HCT116 (cell line): ENCODE data around the gene NLRC5. TPM values are rescaled to one million over a fixed set of nuclear protein-coding genes. Genes with fewer than 3 reads are reported as not detected.

Source experiments
- ATAC-seq: fragments of 200-7000 bp; cut with Tn5 transposase; 2 replicates; pipeline ENCODE4 v1.9.1; 2020; ENCODE audit warnings: mild to moderate bottlenecking, moderate library complexity
- BruUV-seq: library from RNA; stranded (reverse); fragments of 400-500 nt; replicated peaks from 2 replicates; lab custom pipeline; 2021; lab: Mats Ljungman, UMichigan
- CTCF ChIA-PET: fragments of 300-600 bp; sonication (Branson Sonifier 250); formaldehyde crosslinking; loops from one replicate; lab custom pipeline; 2021; ENCODE audit warnings: antibody characterized with exemption; lab: Charles Lee
- POLR2A ChIA-PET: fragments of 300-600, 350-600 bp; sonication (Branson Sonifier 250); formaldehyde crosslinking; loops from one replicate; lab custom pipeline; 2021; ENCODE audit warnings: antibody characterized with exemption; lab: Charles Lee
- RAD21 ChIA-PET, 2 experiments: fragments of 300-600 bp; sonication (Branson Sonifier 250); formaldehyde crosslinking; loops; one replicate each; lab custom pipeline; 2023; ENCODE audit warnings: low total read pairs in 2 of 2; ENCODE audit not compliant: uncharacterized antibody in 2 of 2, unreplicated experiment in 2 of 2, low non-redundant PET in 1 of 2; lab: Charles Lee
- DNase-seq: peaks from one replicate; pipeline ENCODE4 v3.0.0-alpha.2; 2010; ENCODE audit warnings: low read depth, low spot score
- H2AFZ ChIP-seq: fragments of 200-600 bp; shearing (Covaris generic), sonication (generic); 2 replicates; pipeline ENCODE4 v1.6.1; 2017; ENCODE audit warnings: low read depth, mixed run types, mixed read lengths, antibody characterized with exemption, low read length; ENCODE audit not compliant: poor library complexity, severe bottlenecking
- H3K27ac ChIP-seq: 2 replicates; pipeline ENCODE4 v1.5.1; 2012; ENCODE audit warnings: low read depth, low read length
- H3K27me3 ChIP-seq: fragments of 200-600 bp; sonication (generic); 2 replicates; pipeline ENCODE4 v1.6.1; 2016; ENCODE audit warnings: mixed run types, low read length, mixed read lengths; ENCODE audit not compliant: insufficient read depth
- H3K36me3 ChIP-seq, 2 experiments: fragments of 200-500 bp in 1 of 2; fragments of 200-600 bp in 1 of 2; sonication (Bioruptor generic) in 1 of 2; sonication (generic) in 1 of 2; 2 replicates each; pipeline versions ENCODE4 v1.5.1 to v1.6.1; 2014 to 2016; ENCODE audit warnings: low read length in 2 of 2, inconsistent platforms in 1 of 2, mixed read lengths in 1 of 2, mixed run types in 1 of 2; ENCODE audit not compliant: insufficient read depth in 2 of 2, control insufficient read depth in 1 of 2
- H3K4me1 ChIP-seq, 2 experiments: fragments of 200-600 bp in 1 of 2; sonication (generic) in 1 of 2; 2 replicates each; pipeline versions ENCODE4 v1.5.1 to v1.6.1; 2012 to 2017; ENCODE audit warnings: low read length in 2 of 2, inconsistent platforms in 1 of 2, mild to moderate bottlenecking in 1 of 2, mixed read lengths in 1 of 2, mixed run types in 1 of 2, moderate library complexity in 1 of 2; ENCODE audit not compliant: insufficient read depth in 2 of 2, control insufficient read depth in 1 of 2
- H3K4me2 ChIP-seq: fragments of 200-600 bp; sonication (generic); 2 replicates; pipeline ENCODE4 v1.6.1; 2017; ENCODE audit warnings: mixed run types, low read length, mixed read lengths
- H3K4me3 ChIP-seq, 2 experiments: fragments of 200-600 bp in 1 of 2; sonication (generic) in 1 of 2; replicated peaks in 1 of 2; 2 replicates each; pipeline ENCODE4 v1.5.1; 2011 to 2016; ENCODE audit warnings: low read length in 2 of 2, control low read depth in 1 of 2, low read depth in 1 of 2, mild to moderate bottlenecking in 1 of 2, mixed read lengths in 1 of 2, mixed run types in 1 of 2
- H3K79me2 ChIP-seq: fragments of 200-600 bp; sonication (generic); 2 replicates; pipeline ENCODE4 v1.6.1; 2017; ENCODE audit warnings: mild to moderate bottlenecking, mixed run types, low read length, moderate library complexity, mixed read lengths; ENCODE audit not compliant: insufficient read depth
- H3K9ac ChIP-seq: fragments of 200-600 bp; sonication (generic); 2 replicates; pipeline ENCODE4 v1.6.1; 2016; ENCODE audit warnings: low read length, mixed read lengths
- H3K9me2 ChIP-seq: fragments of 200-600 bp; sonication (generic), shearing (Covaris generic); 2 replicates; pipeline ENCODE4 v1.6.1; 2017; ENCODE audit warnings: mixed run types, mild to moderate bottlenecking, moderate library complexity; ENCODE audit not compliant: insufficient read depth
- H3K9me3 ChIP-seq, 2 experiments: fragments of 200-500 bp in 1 of 2; fragments of 200-600 bp in 1 of 2; sonication (Bioruptor generic) in 1 of 2; sonication (generic) in 1 of 2; 2 replicates each; pipeline ENCODE4 v1.6.1; 2014 to 2017; ENCODE audit warnings: low read length in 2 of 2, mixed read lengths in 2 of 2, inconsistent platforms in 1 of 2, low read depth in 1 of 2, mild to moderate bottlenecking in 1 of 2, mixed run types in 1 of 2, moderate library complexity in 1 of 2; ENCODE audit not compliant: control insufficient read depth in 1 of 2, insufficient read depth in 1 of 2
- H4K20me1 ChIP-seq: fragments of 200-600 bp; sonication (generic), shearing (Covaris generic); 2 replicates; pipeline ENCODE4 v1.6.1; 2017; ENCODE audit warnings: mixed run types, mild to moderate bottlenecking, moderate library complexity; ENCODE audit not compliant: insufficient read depth
- ATF3 ChIP-seq: IDR thresholded peaks from 2 replicates; pipeline ENCODE4 v1.6.1; 2012
- CEBPB ChIP-seq: IDR thresholded peaks from 2 replicates; pipeline ENCODE4 v1.6.1; 2012; ENCODE audit warnings: low read depth
- EGR1 ChIP-seq: IDR thresholded peaks from 2 replicates; pipeline ENCODE4 v1.6.1; 2012; ENCODE audit warnings: low read depth
- FOSL1 ChIP-seq: IDR thresholded peaks from 2 replicates; pipeline ENCODE4 v1.6.1; 2012; ENCODE audit warnings: low read depth
- RAD21 ChIP-seq: IDR thresholded peaks from 2 replicates; pipeline ENCODE4 v1.6.1; 2012; ENCODE audit warnings: low read depth, mild to moderate bottlenecking
- SP1 ChIP-seq: IDR thresholded peaks from 2 replicates; pipeline ENCODE4 v1.6.1; 2012; ENCODE audit warnings: low read depth
- ZNF274 ChIP-seq: fragments of 200-500 bp; sonication (Bioruptor generic); IDR thresholded peaks from 2 replicates; pipeline ENCODE4 v1.6.1; 2014; ENCODE audit warnings: mild to moderate bottlenecking, low read depth, low read length, inconsistent platforms
- intact Hi-C: fragments of 100-400 bp; cut with micrococcal nuclease; formaldehyde crosslinking; loops from 2 replicates; pipeline ENCODE4 v1.10.0; 2022
- total RNA-seq: library from RNA; stranded (reverse); gene quantifications from one replicate; pipeline ENCODE4 v1.2.1, GENCODE V29; 2021; ENCODE audit not compliant: unreplicated experiment
- TF ChIP-seq, protein P1 (sequence below): IDR thresholded peaks from 2 replicates; pipeline ENCODE4 v1.6.1; 2012; ENCODE audit warnings: low read depth
- TF ChIP-seq, protein P2 (sequence below), 3 experiments: fragments of 200-600 bp in 1 of 3; sonication (generic) in 1 of 3; IDR thresholded peaks in 2 of 3; conservative IDR thresholded peaks in 1 of 3; 2 replicates each; pipeline ENCODE4 v1.5.1; 2012 to 2017; ENCODE audit warnings: low read depth in 2 of 3, low read length in 2 of 3, antibody characterized with exemption in 1 of 3, borderline replicate concordance in 1 of 3, control low read depth in 1 of 3, mild to moderate bottlenecking in 1 of 3, mixed read lengths in 1 of 3, mixed run types in 1 of 3, moderate library complexity in 1 of 3; ENCODE audit not compliant: insufficient read depth in 1 of 3
- TF ChIP-seq, protein P3 (sequence below): IDR thresholded peaks from 2 replicates; pipeline ENCODE4 v1.6.1; 2012

The NLRC5 gene
- total RNA-seq, 1 experiment from 2014 or later: 10.4 TPM

DNA sequence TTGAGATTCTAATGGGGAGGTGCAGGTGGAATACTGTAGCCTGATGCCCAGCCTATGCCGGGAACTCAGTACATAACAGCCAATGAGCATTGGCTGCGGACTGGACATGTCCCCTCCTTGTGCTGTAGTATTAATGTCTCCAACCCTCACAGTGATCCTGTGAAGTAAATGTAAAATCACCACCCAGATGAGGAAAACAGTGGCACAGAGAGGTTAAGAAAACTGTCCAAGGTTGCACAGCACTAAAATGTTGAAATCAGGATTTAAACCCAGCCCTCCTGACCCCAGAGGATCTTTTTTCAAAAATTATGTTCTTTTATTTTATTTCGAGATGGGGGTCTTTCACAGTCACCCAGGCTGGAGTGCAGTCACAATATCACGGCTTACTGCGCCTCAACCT is 7.9 kb downstream of the NLRC5 start:
- RAD21 ChIA-PET: no interaction called here
- H2AFZ ChIP-seq: no peak overlapping the region

GRCh38 chr16:56997931-56998330 is 8.6 kb downstream of the NLRC5 start:
- Histone ChIP-seq H3K4me1 (peaks cover 0 to 16% of the 10 kb centered on the region in 2 experiments; a peak in 3 of 4 replicates), H3K9ac (no peak overlapping the region), H3K27ac (no peak overlapping the region), H3K4me3 (no peak overlapping the region), H3K9me2 (no peaks in the 10 kb centered on the region), H3K9me3 (no peaks in the 10 kb centered on the region), H3K79me2 (no peaks in the 10 kb centered on the region), H3K36me3 (no peaks in the 10 kb centered on the region), H4K20me1 (no peaks in the 10 kb centered on the region), H3K4me2 (no peak overlapping the region), H3K27me3 (no peaks in the 10 kb centered on the region), H2AFZ (no peak overlapping the region)
- intact Hi-C loops: no loop called here
- DNase-seq (no peak), ATAC-seq (no peak)
- POLR2A ChIA-PET: no interaction called here
- RAD21 ChIA-PET: no interaction called here
- CTCF ChIA-PET: no interaction called here
- no TSS peak for BruUV-seq
- TF ChIP-seq, protein P1, sequence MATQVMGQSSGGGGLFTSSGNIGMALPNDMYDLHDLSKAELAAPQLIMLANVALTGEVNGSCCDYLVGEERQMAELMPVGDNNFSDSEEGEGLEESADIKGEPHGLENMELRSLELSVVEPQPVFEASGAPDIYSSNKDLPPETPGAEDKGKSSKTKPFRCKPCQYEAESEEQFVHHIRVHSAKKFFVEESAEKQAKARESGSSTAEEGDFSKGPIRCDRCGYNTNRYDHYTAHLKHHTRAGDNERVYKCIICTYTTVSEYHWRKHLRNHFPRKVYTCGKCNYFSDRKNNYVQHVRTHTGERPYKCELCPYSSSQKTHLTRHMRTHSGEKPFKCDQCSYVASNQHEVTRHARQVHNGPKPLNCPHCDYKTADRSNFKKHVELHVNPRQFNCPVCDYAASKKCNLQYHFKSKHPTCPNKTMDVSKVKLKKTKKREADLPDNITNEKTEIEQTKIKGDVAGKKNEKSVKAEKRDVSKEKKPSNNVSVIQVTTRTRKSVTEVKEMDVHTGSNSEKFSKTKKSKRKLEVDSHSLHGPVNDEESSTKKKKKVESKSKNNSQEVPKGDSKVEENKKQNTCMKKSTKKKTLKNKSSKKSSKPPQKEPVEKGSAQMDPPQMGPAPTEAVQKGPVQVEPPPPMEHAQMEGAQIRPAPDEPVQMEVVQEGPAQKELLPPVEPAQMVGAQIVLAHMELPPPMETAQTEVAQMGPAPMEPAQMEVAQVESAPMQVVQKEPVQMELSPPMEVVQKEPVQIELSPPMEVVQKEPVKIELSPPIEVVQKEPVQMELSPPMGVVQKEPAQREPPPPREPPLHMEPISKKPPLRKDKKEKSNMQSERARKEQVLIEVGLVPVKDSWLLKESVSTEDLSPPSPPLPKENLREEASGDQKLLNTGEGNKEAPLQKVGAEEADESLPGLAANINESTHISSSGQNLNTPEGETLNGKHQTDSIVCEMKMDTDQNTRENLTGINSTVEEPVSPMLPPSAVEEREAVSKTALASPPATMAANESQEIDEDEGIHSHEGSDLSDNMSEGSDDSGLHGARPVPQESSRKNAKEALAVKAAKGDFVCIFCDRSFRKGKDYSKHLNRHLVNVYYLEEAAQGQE: no peak
- TF ChIP-seq CEBPB (no peak), ATF3 (no peak), EGR1 (no peak), ZNF274 (no peak), FOSL1 (no peak), SP1 (no peak), RAD21 (no peak)
- TF ChIP-seq, protein P2, sequence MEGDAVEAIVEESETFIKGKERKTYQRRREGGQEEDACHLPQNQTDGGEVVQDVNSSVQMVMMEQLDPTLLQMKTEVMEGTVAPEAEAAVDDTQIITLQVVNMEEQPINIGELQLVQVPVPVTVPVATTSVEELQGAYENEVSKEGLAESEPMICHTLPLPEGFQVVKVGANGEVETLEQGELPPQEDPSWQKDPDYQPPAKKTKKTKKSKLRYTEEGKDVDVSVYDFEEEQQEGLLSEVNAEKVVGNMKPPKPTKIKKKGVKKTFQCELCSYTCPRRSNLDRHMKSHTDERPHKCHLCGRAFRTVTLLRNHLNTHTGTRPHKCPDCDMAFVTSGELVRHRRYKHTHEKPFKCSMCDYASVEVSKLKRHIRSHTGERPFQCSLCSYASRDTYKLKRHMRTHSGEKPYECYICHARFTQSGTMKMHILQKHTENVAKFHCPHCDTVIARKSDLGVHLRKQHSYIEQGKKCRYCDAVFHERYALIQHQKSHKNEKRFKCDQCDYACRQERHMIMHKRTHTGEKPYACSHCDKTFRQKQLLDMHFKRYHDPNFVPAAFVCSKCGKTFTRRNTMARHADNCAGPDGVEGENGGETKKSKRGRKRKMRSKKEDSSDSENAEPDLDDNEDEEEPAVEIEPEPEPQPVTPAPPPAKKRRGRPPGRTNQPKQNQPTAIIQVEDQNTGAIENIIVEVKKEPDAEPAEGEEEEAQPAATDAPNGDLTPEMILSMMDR (IDR thresholded peaks at IDR 0.05 in 2 of 3, conservative IDR thresholded peaks at IDR 0.05 in 1 of 3; ENCODE audit: borderline replicate concordance in 1 of 3, insufficient read depth in 1 of 3, low read depth in 2 of 3, low read length in 2 of 3): no peak

More for the DNA sequence above, 7.9 kb downstream of the NLRC5 start:
- no TSS peak for BruUV-seq
- H3K27me3 ChIP-seq: no peaks in the 10 kb centered on the region
- ATAC-seq: no peak
- ChIA-PET CTCF (no interaction called here), POLR2A (no interaction called here)
- peaks cover 0 to 16% of the 10 kb centered on the region in 2 experiments; a peak in 3 of 4 replicates for H3K4me1 ChIP-seq
- no peaks in the 10 kb centered on the region for H3K9me2 ChIP-seq
- H4K20me1 ChIP-seq: no peaks in the 10 kb centered on the region
- H3K4me3 ChIP-seq: no peak overlapping the region
- no peaks in the 10 kb centered on the region for H3K36me3 ChIP-seq
- intact Hi-C loops: no loop called here
- H3K9ac ChIP-seq: no peak overlapping the region
- no peaks in the 10 kb centered on the region for H3K79me2 ChIP-seq
- TF ChIP-seq, protein P3, sequence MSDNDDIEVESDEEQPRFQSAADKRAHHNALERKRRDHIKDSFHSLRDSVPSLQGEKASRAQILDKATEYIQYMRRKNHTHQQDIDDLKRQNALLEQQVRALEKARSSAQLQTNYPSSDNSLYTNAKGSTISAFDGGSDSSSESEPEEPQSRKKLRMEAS: no peak
- TF ChIP-seq, all 23 proteins: peak for 0
- DNase-seq: no peak
- Histone ChIP-seq H3K4me2 (no peak overlapping the region), H3K27ac (no peak overlapping the region), H3K9me3 (no peaks in the 10 kb centered on the region)
